Neural cell (in vitro differentiated cells): Measurements from ENCODE around the gene CSNK1G3. TPM values are rescaled to one million over a fixed set of nuclear protein-coding genes. Genes with fewer than 3 reads are reported as not detected.
A peak's percentile ranks its signal among the peaks of the same experiment; 100 is the strongest.

ENCODE experiments used
- H2AFZ ChIP-seq: fragments of 200-600, 300-800 bp; sonication (generic), shearing (Covaris generic); 2 replicates; pipeline ENCODE4 v1.6.0; 2014; ENCODE audit warnings: low read depth, mild to moderate bottlenecking, antibody characterized with exemption, low read length, moderate library complexity
- H3F3A ChIP-seq: fragments of 200-600 bp; shearing (Covaris generic); 2 replicates; pipeline ENCODE4 v1.6.1; 2016; ENCODE audit warnings: mild to moderate bottlenecking, moderate library complexity, mixed read lengths, antibody characterized with exemption, low read length; ENCODE audit not compliant: insufficient read depth, poor library complexity, severe bottlenecking
- H3K27ac ChIP-seq: fragments of 200-600, 300-800 bp; sonication (generic), shearing (Covaris generic); 2 replicates; pipeline ENCODE4 v1.5.1; 2014; ENCODE audit warnings: mild to moderate bottlenecking, low read length, moderate library complexity
- H3K27me3 ChIP-seq: fragments of 300-800, 200-600 bp; sonication (generic), shearing (Covaris generic); 2 replicates; pipeline ENCODE4 v1.6.0; 2014; ENCODE audit warnings: mild to moderate bottlenecking, low read depth, low read length, moderate library complexity; ENCODE audit not compliant: insufficient read depth
- H3K36me3 ChIP-seq: fragments of 300-800, 200-600 bp; sonication (generic), shearing (Covaris generic); 2 replicates; pipeline ENCODE4 v1.5.1; 2014; ENCODE audit warnings: mild to moderate bottlenecking, antibody characterized with exemption, low read length, moderate library complexity; ENCODE audit not compliant: insufficient read depth
- H3K4me2 ChIP-seq: fragments of 300-800, 200-600 bp; sonication (generic), shearing (Covaris generic); 2 replicates; pipeline ENCODE4 v1.6.0; 2014; ENCODE audit warnings: mild to moderate bottlenecking, low read length
- H3K4me3 ChIP-seq: fragments of 300-800, 200-600 bp; sonication (generic), shearing (Covaris generic); 2 replicates; pipeline ENCODE4 v1.5.1; 2014; ENCODE audit warnings: mild to moderate bottlenecking, low read length, moderate library complexity
- H3K79me2 ChIP-seq: fragments of 200-600 bp; shearing (Covaris generic); replicated peaks from 2 replicates; pipeline ENCODE4 v1.6.0; 2014; ENCODE audit warnings: mild to moderate bottlenecking, low read length, moderate library complexity; ENCODE audit not compliant: insufficient read depth
- H3K9ac ChIP-seq: fragments of 300-800, 200-600 bp; sonication (generic), shearing (Covaris generic); 2 replicates; pipeline ENCODE4 v1.6.1; 2016; ENCODE audit warnings: mild to moderate bottlenecking, low read length, mixed read lengths
- H3K9me2 ChIP-seq: fragments of 200-600 bp; shearing (Covaris generic); 2 replicates; pipeline ENCODE4 v1.6.1; 2016; ENCODE audit warnings: mild to moderate bottlenecking, low read length, mixed read lengths; ENCODE audit not compliant: insufficient read depth
- H3K9me3 ChIP-seq: fragments of 200-600, 300-800 bp; sonication (generic), shearing (Covaris generic); 2 replicates; pipeline ENCODE4 v1.6.1; 2016; ENCODE audit warnings: mild to moderate bottlenecking, mixed run types, low read length, moderate library complexity, mixed read lengths
- H4K20me1 ChIP-seq: fragments of 200-600 bp; shearing (Covaris generic); 2 replicates; pipeline ENCODE4 v1.6.1; 2016; ENCODE audit warnings: mild to moderate bottlenecking, mixed run types; ENCODE audit not compliant: insufficient read depth
- CTCF ChIP-seq: fragments of 450-650 bp; IDR thresholded peaks from 2 replicates; pipeline ENCODE4 v1.5.1; 2014; ENCODE audit warnings: antibody characterized with exemption, mild to moderate bottlenecking, moderate library complexity; ENCODE audit not compliant: poor library complexity, severe bottlenecking
- EP300 ChIP-seq: fragments of 450-650 bp; conservative IDR thresholded peaks from 2 replicates; pipeline ENCODE4 v1.6.1; 2014; ENCODE audit warnings: antibody characterized with exemption, mild to moderate bottlenecking, moderate library complexity; ENCODE audit not compliant: poor library complexity, severe bottlenecking
- EZH2 ChIP-seq: fragments of 200-600, 300-800 bp; shearing (Covaris generic), sonication (generic); IDR thresholded peaks from 2 replicates; pipeline ENCODE4 v1.6.1; 2014; ENCODE audit warnings: antibody characterized with exemption, low read length, borderline replicate concordance, mild to moderate bottlenecking; ENCODE audit not compliant: insufficient read depth, poor library complexity, severe bottlenecking
- MXI1 ChIP-seq: fragments of 450-650 bp; conservative IDR thresholded peaks from 2 replicates; pipeline ENCODE4 v1.6.1; 2014; ENCODE audit warnings: antibody characterized with exemption, mild to moderate bottlenecking; ENCODE audit not compliant: poor library complexity, severe bottlenecking
- POLR2AphosphoS5 ChIP-seq: IDR thresholded peaks from 2 replicates; pipeline ENCODE4 v1.6.1; 2012
- RAD21 ChIP-seq: fragments of 450-650 bp; conservative IDR thresholded peaks from 2 replicates; pipeline ENCODE4 v1.6.1; 2014; ENCODE audit warnings: antibody characterized with exemption, mild to moderate bottlenecking, moderate library complexity
- REST ChIP-seq: IDR thresholded peaks from 2 replicates; pipeline ENCODE4 v1.6.1; 2012; ENCODE audit warnings: borderline replicate concordance
- SMC3 ChIP-seq: fragments of 450-650 bp; conservative IDR thresholded peaks from 2 replicates; pipeline ENCODE4 v1.6.1; 2014; ENCODE audit warnings: antibody characterized with exemption, mild to moderate bottlenecking, moderate library complexity; ENCODE audit not compliant: poor library complexity
- TAF1 ChIP-seq: IDR thresholded peaks from 2 replicates; pipeline ENCODE4 v1.6.1; 2012; ENCODE audit warnings: low read depth
- polyA plus RNA-seq: library from polyadenylated mRNA; depleted of rRNA; stranded (reverse); fragments of >200 nt; gene quantifications from 2 replicates; pipeline ENCODE4 v1.2.3, GENCODE V29; 2014

The CSNK1G3 gene
- polyA plus RNA-seq, 1 donor from 2014 or later: 29.1 TPM

- Histone ChIP-seq H3K9me3 (no peaks in the 10 kb centered on the region), H3K9ac (peak overlapping the region; percentile 87), H3K36me3 (no peaks in the 10 kb centered on the region), H3K4me2 (peak overlapping the region; percentile 81), H2AFZ (peak overlapping the region; percentile 8), H3K9me2 (no peaks in the 10 kb centered on the region), H3K27me3 (no peaks in the 10 kb centered on the region), H3K4me3 (peak overlapping the region; percentile 79), H3F3A (no peaks in the 10 kb centered on the region), H4K20me1 (no peaks in the 10 kb centered on the region), H3K79me2 (peaks cover 52% of the 10 kb centered on the region), H3K27ac (peak overlapping the region; percentile 90)
- TF ChIP-seq RAD21 (no peak), POLR2AphosphoS5 (peak; percentile 8), CTCF (no peak), TAF1 (no peak), EP300 (no peak)
Measured at GRCh38 chr5:123512611-123513461, 859 bp downstream of the CSNK1G3 start.

- Histone ChIP-seq H3F3A (no peaks in the 10 kb centered on the region), H3K27me3 (no peaks in the 10 kb centered on the region), H3K4me2 (no peak overlapping the region), H3K9me2 (no peaks in the 10 kb centered on the region), H3K9ac (no peak overlapping the region), H2AFZ (no peak overlapping the region), H3K79me2 (peaks cover 65% of the 10 kb centered on the region), H3K9me3 (no peaks in the 10 kb centered on the region), H3K27ac (no peak overlapping the region), H3K4me3 (peak overlapping the region; percentile 79), H4K20me1 (no peaks in the 10 kb centered on the region), H3K36me3 (no peaks in the 10 kb centered on the region)
- TF ChIP-seq REST (no peak), TAF1 (no peak), MXI1 (no peak), EP300 (no peak), RAD21 (no peak), POLR2AphosphoS5 (no peak), SMC3 (no peak), CTCF (no peak), EZH2 (no peak)
Measured at GRCh38 chr5:123514615-123515355, 2.8 kb downstream of the CSNK1G3 start.
